Progenitor cell of endocrine pancreas (in vitro differentiated cells): ENCODE results near the gene RASAL2. TPM values are rescaled to one million over a fixed set of nuclear protein-coding genes. Genes with fewer than 3 reads are reported as not detected.

ENCODE experiments used
- DNase-seq: peaks from one replicate; pipeline ENCODE4 v3.0.0; 2021; ENCODE audit warnings: low spot score; ENCODE audit not compliant: unreplicated experiment
- H3K27ac Mint-ChIP-seq: 2 replicates; pipeline ENCODE4 v1.8.0; 2021; ENCODE audit warnings: mild to moderate bottlenecking, moderate library complexity, mixed read lengths
- H3K27me3 Mint-ChIP-seq: 2 replicates; pipeline ENCODE4 v1.8.0; 2021; ENCODE audit warnings: mixed read lengths
- H3K36me3 Mint-ChIP-seq: 2 replicates; pipeline ENCODE4 v1.8.0; 2022; ENCODE audit warnings: mixed read lengths; ENCODE audit not compliant: insufficient read depth
- H3K4me1 Mint-ChIP-seq: 2 replicates; pipeline ENCODE4 v1.8.0; 2021; ENCODE audit warnings: low read depth, mixed read lengths
- H3K4me3 Mint-ChIP-seq: 2 replicates; pipeline ENCODE4 v1.8.0; 2021; ENCODE audit warnings: low read depth, mild to moderate bottlenecking, moderate library complexity, mixed read lengths
- H3K9me3 Mint-ChIP-seq: 2 replicates; pipeline ENCODE4 v1.8.0; 2021; ENCODE audit warnings: low read depth, mixed read lengths
- total RNA-seq: library from RNA; stranded (reverse); gene quantifications from 2 replicates; pipeline ENCODE4 v1.2.1, GENCODE V29; 2021
- TF ChIP-seq, protein P1 (sequence below): fragments of 200-600 bp; sonication (generic); IDR thresholded peaks from one replicate; pipeline ENCODE4 v1.5.0; 2021; ENCODE audit warnings: antibody characterized with exemption, mild to moderate bottlenecking; ENCODE audit not compliant: unreplicated experiment

RASAL2 gene
- total RNA-seq, 1 donor from 2014 or later = 28.5 TPM

DNA sequence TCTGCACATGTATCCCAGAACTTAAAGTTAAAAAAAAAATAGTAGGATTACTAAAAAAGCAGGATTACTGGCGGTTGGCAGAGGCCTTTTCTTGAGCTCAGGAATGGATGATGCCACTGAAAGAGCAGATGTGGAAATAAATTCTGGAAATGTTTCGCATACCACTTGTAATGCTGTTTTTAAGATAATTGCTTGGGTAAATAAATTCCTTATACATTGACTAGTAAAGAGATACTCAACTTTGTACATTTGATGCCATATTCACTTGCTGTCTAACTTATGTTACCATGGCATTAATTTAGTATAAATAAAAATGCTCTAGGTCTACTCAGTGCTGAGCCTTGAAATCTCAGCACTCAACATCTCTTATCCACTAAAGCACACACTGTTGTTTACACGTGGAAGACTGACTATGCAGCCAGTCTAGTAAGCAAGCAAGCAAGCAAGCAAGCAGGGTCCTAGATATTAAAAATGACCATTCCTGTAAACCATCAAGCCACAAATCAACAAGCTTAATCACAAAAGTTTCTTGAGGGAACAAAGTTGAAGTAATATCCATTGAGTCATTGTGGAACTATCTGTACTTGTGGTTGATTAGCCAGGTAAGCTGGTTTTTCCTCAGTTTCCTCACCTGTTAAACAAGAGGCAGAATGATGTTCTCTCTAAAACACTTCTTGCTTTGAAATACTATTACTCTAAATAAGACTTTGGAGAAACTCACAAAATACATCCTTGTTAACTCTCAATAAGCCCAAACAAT, 1.7 kb upstream of the RASAL2 start:
- H3K36me3 Mint-ChIP-seq = no peaks in the 10 kb centered on the region
- peak overlapping the region; percentile 79 for H3K4me3 Mint-ChIP-seq
- no peaks in the 10 kb centered on the region for H3K27me3 Mint-ChIP-seq
- TF ChIP-seq, protein P1, sequence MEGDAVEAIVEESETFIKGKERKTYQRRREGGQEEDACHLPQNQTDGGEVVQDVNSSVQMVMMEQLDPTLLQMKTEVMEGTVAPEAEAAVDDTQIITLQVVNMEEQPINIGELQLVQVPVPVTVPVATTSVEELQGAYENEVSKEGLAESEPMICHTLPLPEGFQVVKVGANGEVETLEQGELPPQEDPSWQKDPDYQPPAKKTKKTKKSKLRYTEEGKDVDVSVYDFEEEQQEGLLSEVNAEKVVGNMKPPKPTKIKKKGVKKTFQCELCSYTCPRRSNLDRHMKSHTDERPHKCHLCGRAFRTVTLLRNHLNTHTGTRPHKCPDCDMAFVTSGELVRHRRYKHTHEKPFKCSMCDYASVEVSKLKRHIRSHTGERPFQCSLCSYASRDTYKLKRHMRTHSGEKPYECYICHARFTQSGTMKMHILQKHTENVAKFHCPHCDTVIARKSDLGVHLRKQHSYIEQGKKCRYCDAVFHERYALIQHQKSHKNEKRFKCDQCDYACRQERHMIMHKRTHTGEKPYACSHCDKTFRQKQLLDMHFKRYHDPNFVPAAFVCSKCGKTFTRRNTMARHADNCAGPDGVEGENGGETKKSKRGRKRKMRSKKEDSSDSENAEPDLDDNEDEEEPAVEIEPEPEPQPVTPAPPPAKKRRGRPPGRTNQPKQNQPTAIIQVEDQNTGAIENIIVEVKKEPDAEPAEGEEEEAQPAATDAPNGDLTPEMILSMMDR = no peak
- peaks cover 31% of the 10 kb centered on the region for H3K4me1 Mint-ChIP-seq
- H3K27ac Mint-ChIP-seq = no peak overlapping the region
- no peak for DNase-seq
- H3K9me3 Mint-ChIP-seq = no peaks in the 10 kb centered on the region

DNA sequence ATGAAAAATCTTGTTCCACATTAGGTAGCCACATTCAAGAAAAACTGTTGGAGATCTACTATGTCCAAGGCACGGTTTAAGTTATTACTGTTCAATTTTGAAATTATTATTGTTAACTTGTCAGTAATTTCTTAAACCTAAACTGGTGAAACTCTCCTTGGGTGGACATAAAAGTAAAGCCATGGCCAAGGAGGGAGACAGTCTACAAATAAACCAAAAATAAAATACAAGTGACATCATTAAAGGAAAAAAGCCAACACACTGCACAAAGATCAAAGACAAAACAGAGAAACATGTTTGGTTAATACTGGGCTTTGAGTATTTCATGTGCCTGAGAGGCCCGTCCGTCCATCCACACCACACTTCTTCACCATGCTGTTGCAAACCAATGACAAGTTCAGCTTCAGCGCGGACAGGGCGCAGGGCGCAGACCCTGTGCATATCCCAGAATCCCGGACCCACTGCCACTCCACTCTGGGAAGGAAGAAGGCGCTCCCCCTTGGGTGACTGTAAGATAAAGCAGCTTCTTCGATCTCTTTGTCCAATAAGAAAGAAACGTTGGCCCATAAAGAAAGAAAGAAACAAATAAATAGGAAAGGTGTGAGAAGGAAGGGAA, 918 bp upstream of the RASAL2 start:
- peaks cover 37% of the 10 kb centered on the region for H3K4me1 Mint-ChIP-seq
- no peaks in the 10 kb centered on the region for H3K9me3 Mint-ChIP-seq
- no peaks in the 10 kb centered on the region for H3K36me3 Mint-ChIP-seq
- H3K27me3 Mint-ChIP-seq = no peaks in the 10 kb centered on the region
- peak overlapping the region; percentile 79 for H3K4me3 Mint-ChIP-seq
- peak overlapping the region; percentile 87 for H3K27ac Mint-ChIP-seq
- DNase-seq = no peak
- TF ChIP-seq, protein P1 = peak; percentile 10

DNA sequence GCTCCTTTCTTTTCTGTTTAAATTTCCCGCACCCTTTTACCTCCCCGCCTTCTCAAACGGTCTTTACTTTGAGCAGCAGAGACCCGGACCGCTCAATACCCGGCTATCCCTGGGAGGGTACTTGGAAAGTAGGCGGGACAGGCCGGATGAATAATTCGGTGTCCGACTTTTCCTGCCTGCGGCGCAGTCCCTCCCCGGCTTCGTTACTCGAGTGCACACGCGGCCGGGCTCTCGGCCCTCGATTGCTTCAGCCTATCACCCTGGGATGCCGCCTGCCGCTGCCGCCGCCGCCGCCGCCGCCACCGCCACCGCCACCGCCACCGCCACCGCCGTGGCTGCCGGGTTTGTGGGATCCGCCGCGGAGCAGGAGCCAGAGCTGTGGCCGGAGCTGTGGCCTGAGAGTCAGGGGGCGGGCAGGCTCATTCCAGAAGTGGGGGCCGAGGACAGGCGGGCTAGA, 382 bp upstream of the RASAL2 start:
- TF ChIP-seq, protein P1 = no peak
- H3K27ac Mint-ChIP-seq = peak overlapping the region; percentile 87
- peak overlapping the region; percentile 79 for H3K4me3 Mint-ChIP-seq
- no peaks in the 10 kb centered on the region for H3K9me3 Mint-ChIP-seq
- H3K27me3 Mint-ChIP-seq = no peaks in the 10 kb centered on the region
- peak; percentile 85 for DNase-seq
- H3K36me3 Mint-ChIP-seq = no peaks in the 10 kb centered on the region
- H3K4me1 Mint-ChIP-seq = peaks cover 39% of the 10 kb centered on the region

DNA sequence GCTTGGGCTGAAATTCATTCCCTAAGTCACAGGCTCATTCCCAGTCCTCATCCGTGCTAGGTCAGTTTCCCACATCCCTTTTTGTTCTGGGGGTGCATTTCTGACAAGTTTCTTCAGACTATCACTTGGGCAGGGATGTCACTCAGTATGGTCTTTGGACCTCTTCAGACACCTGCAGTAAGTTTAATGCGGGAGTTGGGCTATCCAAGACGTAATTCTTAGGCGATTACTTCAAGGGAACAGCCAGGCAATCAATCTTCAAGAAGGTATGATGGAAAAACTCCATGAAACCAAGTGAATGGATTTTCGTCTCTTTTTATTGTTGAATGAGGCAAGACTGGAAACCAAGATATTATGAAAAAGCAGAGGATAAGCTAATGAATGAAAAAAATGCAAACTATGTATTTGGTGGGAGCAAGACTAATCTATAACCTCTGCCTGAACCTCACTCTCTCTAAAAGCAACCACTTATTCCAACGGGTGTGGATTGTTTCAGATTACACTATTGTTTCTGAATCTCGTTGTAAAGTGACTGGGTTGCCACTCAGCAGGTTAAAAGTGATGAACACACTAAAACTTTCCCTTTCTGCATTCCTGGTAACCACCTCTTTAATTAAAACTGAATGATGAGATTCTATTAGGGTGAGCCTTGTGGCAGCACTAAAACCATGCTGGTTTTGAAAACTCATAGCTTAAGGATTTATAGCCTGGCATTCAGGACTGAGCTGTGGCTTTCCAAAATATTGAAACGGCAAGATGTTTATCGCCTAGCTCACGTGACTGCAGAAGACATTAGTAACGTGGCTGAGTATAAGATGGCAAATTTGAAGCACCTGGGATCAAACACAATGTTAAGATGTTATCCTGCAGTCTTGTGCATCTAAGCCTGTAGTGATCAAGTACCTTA, 1.1 kb downstream of the RASAL2 start:
- peak overlapping the region; percentile 79 for H3K4me3 Mint-ChIP-seq
- no peak for DNase-seq
- H3K9me3 Mint-ChIP-seq = no peaks in the 10 kb centered on the region
- H3K4me1 Mint-ChIP-seq = peaks cover 41% of the 10 kb centered on the region
- TF ChIP-seq, protein P1 = no peak
- no peaks in the 10 kb centered on the region for H3K36me3 Mint-ChIP-seq
- peak overlapping the region; percentile 90 for H3K27ac Mint-ChIP-seq
- H3K27me3 Mint-ChIP-seq = no peaks in the 10 kb centered on the region

DNA sequence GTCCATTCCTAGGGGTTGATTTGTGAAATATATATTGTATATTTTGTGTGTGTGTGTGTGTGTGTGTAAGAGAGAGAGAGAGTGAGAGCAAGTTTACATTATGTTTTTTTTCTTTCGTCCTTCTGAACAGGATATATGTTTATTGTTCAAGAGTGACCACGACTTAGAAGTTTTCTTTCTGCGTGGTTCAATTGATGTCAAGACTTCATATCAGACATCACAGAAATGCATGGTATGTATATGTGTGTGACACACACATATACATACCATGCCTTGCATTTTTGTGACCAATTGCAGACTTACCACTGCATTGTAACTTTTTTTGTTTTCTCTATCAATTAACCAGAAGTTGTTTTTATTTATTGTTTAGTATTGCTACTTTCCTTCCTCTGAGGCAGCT, 2.5 kb downstream of the RASAL2 start:
- Mint-ChIP-seq H3K4me3 (no peak overlapping the region), H3K27ac (no peak overlapping the region), H3K9me3 (no peaks in the 10 kb centered on the region), H3K4me1 (peaks cover 51% of the 10 kb centered on the region), H3K27me3 (no peaks in the 10 kb centered on the region), H3K36me3 (no peaks in the 10 kb centered on the region)
- TF ChIP-seq, protein P1 = no peak
- no peak for DNase-seq
